HG03045 (cell line): ENCODE data around the gene NDUFS2.
"Not testable (repeated sequence)": the region's sequence is repeated elsewhere in the genome, so short reads cannot be mapped to it uniquely, and the experiment has no call there.

Experiments used
- ATAC-seq: cut with Tn5 transposase; IDR thresholded peaks from one replicate; pipeline ENCODE4 v1.9.1; 2021; ENCODE audit warnings: mild to moderate bottlenecking, moderate library complexity; ENCODE audit not compliant: unreplicated experiment

NDUFS2 gene

GRCh38 chr1:161218301-161219077, 16.3 kb downstream of the NDUFS2 start:
- ATAC-seq = no peak

- no peak for ATAC-seq
These were observed 17.1 kb downstream of the NDUFS2 start for GRCh38 chr1:161219078-161219892.

- no peak for ATAC-seq
These were observed 17.8 kb downstream of the NDUFS2 start for GRCh38 chr1:161220002-161220401.

- no peak for ATAC-seq
These were observed 20.2 kb downstream of the NDUFS2 start for GRCh38 chr1:161222175-161223019.

GRCh38 chr1:161223805-161224694, 21.9 kb downstream of the NDUFS2 start:
- ATAC-seq = no peak

GRCh38 chr1:161224695-161225087, 22.5 kb downstream of the NDUFS2 start:
- ATAC-seq = not testable (repeated sequence)

GRCh38 chr1:161225178-161225533, 23.0 kb downstream of the NDUFS2 start:
- no peak for ATAC-seq

GRCh38 chr1:161225534-161226319, 23.6 kb downstream of the NDUFS2 start, which contains the start of gene TOMM40L:
Gene TOMM40L (plus strand): TSS chr1:161226060. CDS start chr1:161226490, 430 bp downstream.
- ATAC-seq = peak; percentile 95

GRCh38 chr1:161226320-161226711, 24.1 kb downstream of the NDUFS2 start:
- ATAC-seq = no peak

GRCh38 chr1:161226759-161227158, 24.6 kb downstream of the NDUFS2 start:
- no peak for ATAC-seq

- peak; percentile 47 for ATAC-seq
These were observed 25.2 kb downstream of the NDUFS2 start for GRCh38 chr1:161227196-161227871.

GRCh38 chr1:161228032-161228431, 25.9 kb downstream of the NDUFS2 start:
- no peak for ATAC-seq

GRCh38 chr1:161229896-161230295, 27.7 kb downstream of the NDUFS2 start:
- ATAC-seq = no peak

GRCh38 chr1:161230762-161231161, 28.6 kb downstream of the NDUFS2 start:
- ATAC-seq = no peak

GRCh38 chr1:161233102-161233501, 30.9 kb downstream of the NDUFS2 start:
- no peak for ATAC-seq

GRCh38 chr1:161235957-161236775, 34.0 kb downstream of the NDUFS2 start:
- no peak for ATAC-seq

- ATAC-seq = no peak
These were observed 35.9 kb downstream of the NDUFS2 start, which contains the start of gene NR1I3 for GRCh38 chr1:161238039-161238473. Gene NR1I3 (minus strand): TSS chr1:161238203. CDS start chr1:161236565, 1,638 bp downstream.

GRCh38 chr1:161241682-161242081, 39.5 kb downstream of the NDUFS2 start:
- ATAC-seq = no peak
